Measurements from ENCODE around the gene GNAZ.

Gene GNAZ

DNA sequence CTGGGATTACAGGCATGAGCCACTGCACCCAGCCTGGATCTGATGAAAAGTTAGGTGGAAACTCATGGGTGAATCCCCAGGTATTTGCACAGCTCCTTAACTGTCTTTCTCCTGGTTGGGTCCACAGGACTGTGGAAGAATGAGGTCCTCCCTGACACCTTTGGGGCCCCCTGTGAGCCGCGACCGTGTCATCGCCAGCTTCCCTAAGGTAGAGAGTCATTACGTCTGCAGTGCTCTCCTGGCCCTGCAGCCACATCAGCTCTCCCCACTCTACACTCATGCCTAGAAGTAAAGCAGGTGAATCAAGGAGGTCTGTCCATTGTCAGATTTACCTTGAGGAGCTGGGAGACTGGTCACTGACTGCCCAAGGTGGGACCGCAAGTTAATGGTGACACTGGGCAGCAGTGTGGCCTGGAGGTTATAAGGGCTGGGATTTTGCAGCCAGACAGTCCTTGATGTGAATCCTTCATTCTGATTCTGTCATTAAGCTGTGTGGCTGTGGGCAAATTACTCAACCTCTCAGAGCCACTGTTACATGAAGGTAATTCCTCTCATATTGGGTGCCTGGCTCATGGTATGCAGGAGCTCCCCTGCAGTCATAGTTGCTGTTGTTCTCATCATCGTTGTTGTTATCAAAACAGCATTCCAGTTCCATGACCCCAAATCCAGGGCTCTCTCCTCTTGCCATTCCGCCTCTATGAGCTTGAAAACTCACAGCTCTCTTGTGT lies 76.3 kb downstream of the GNAZ start:
- H3K27ac ChIP-seq = peak overlapping the region; percentile 73
- TF ChIP-seq, protein P1, sequence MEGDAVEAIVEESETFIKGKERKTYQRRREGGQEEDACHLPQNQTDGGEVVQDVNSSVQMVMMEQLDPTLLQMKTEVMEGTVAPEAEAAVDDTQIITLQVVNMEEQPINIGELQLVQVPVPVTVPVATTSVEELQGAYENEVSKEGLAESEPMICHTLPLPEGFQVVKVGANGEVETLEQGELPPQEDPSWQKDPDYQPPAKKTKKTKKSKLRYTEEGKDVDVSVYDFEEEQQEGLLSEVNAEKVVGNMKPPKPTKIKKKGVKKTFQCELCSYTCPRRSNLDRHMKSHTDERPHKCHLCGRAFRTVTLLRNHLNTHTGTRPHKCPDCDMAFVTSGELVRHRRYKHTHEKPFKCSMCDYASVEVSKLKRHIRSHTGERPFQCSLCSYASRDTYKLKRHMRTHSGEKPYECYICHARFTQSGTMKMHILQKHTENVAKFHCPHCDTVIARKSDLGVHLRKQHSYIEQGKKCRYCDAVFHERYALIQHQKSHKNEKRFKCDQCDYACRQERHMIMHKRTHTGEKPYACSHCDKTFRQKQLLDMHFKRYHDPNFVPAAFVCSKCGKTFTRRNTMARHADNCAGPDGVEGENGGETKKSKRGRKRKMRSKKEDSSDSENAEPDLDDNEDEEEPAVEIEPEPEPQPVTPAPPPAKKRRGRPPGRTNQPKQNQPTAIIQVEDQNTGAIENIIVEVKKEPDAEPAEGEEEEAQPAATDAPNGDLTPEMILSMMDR (IDR thresholded peaks at IDR 0.05) = no peak
- no peak for TF ChIP-seq ZFX (IDR thresholded peaks at IDR 0.05; ENCODE audit: borderline replicate concordance)

DNA sequence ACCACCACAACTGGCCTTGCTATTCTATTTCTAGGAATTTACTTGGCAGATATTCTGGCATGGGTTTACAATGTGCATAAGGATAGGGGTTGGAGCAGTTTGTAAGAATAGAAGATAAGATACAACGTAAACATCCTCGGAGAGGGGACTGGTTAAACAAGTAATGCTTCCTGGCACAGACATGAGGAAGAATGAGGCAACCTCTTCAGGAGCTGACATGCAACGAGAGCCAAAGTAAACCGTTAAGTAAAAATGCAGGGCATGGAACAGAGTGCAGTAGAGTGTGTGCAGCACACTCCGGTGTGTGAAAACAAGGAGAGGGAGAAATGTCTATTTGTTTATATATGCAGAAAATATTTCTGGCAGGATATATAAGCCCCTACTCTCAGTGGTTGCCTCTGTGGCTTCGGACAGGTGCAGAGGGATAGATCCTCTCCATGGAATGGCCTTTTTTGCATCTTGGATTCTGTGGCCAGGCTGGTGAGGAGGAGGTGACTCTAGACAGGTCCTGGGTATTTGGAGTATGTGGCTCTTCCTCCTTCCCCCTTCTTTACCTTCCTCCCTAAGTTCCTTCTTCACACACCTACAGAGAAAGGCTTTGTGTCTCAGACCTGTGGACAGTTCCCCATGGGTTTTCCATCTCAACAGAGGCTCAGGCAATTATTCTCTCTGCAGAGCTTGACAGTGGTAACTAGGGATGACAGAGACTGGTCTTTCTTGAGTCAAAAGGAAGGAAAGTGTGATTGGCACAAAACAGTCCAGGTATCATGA lies 77.5 kb downstream of the GNAZ start:
- no peak for TF ChIP-seq ZFX (IDR thresholded peaks at IDR 0.05; ENCODE audit: borderline replicate concordance)
- TF ChIP-seq, protein P1 (IDR thresholded peaks at IDR 0.05) = no peak
- H3K27ac ChIP-seq = peak overlapping the region; percentile 73

DNA sequence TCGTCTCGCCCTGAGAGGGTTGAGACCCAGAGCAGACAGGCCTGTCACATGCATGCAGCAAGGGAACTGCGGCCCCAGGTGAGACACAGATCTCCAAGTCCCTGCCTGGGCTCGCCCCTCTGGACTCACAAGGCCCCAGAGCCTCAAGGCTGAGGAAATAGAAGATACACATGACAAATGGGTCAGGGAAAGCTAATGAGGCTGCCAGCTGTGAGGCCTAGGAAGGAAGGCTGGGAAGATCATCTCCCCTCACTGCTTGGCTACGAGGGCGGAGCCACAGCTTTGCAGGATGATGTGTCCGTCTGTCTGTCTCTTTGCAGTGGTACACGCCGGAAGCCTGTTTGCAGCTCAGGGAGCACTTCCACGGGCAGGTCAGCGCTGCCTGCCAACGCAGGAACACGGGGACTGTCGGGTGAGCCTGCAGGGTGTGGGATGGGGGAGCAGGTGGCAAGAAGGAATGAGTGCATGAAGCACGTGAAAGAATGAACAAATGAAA lies 79.5 kb downstream of the GNAZ start:
- no peak overlapping the region for H3K27ac ChIP-seq
- TF ChIP-seq, protein P1 (IDR thresholded peaks at IDR 0.05) = no peak
- no peak for TF ChIP-seq ZFX (IDR thresholded peaks at IDR 0.05; ENCODE audit: borderline replicate concordance)

DNA sequence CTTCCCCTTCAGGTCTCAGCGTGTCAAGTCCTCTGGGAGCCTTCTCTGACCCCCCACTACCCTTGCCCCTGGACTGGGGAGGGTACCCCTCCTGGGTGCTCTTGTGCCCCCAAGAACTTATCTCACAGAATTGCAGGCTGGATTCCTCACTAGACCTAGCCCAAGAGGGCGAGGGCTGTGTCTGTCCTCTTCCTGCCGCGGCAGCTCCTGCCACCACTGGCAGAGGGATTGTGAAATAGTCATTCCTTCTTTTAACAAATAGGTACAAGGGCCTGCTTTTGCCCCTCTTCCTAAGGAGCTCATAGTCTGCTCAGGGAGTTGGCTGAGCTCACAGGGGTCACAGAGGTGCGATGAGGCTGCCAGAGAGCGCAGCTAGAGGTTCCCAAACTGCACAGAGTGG lies 80.4 kb downstream of the GNAZ start:
- H3K27ac ChIP-seq = no peak overlapping the region
- TF ChIP-seq ZFX (IDR thresholded peaks at IDR 0.05; ENCODE audit: borderline replicate concordance) = no peak
- TF ChIP-seq, protein P1 (IDR thresholded peaks at IDR 0.05) = no peak

DNA sequence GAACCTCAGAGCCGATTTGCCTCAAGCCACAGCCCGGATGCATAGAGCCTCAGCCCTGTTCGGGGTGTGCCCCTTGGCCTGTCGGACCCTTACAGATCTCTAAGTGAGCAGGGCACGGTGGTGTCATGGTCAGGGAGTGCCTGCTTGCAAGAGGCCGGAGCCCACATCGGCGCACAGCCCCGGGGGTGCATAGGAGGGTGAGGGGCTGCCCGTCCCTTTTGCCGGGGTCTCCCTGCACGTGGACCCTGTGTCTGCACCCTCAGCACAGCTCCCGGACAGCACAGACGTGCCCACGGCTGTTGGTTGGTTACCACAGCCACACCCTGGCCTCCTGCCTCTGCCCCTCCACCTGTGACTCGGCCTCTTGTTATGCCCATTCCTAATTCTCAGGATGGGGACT lies 81.5 kb downstream of the GNAZ start:
- no peak overlapping the region for H3K27ac ChIP-seq
- TF ChIP-seq ZFX (IDR thresholded peaks at IDR 0.05; ENCODE audit: borderline replicate concordance) = no peak
- TF ChIP-seq, protein P1 (IDR thresholded peaks at IDR 0.05) = no peak

DNA sequence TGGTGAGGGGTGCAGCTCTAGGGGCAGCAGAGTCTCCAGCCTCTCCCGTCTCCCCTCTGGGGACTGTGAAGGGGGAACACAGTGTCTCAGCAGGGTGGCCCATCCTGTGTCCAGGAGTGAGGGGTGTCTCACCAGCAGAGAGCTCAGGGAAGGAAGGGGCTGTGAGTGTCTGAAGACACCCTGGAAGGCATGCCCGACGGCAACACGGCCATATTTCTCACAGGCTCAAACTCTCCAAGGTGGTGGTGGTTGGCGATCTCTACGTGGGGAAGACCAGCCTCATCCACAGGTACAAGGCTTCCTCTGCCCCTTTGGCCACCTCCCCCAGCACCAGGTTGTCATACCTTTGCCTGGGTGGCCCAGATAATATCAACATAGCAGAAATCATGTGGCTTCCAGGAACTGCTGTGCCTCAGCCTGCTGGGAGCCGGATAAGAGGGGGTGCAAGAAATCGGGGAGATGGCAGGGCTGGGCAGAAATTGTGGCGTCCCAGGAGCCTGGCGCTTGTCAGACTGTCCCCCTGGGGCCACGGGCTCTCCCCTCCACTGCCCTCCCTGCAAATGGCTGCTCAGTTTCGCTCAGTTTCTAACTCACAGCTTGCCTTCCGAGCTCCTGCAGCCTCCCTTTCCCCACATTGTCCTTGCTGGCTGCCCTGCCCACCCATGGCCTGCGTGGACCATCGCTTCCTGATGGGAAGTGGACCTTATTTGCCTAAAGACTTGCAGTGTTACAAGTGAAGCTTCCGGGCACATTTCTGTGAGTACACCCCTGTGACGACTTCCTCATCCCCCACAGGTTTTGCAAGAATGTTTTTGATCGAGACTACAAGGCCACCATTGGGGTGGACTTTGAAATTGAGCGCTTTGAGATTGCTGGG lies 82.2 kb downstream of the GNAZ start:
- TF ChIP-seq, protein P1 (IDR thresholded peaks at IDR 0.05) = no peak
- no peak for TF ChIP-seq ZFX (IDR thresholded peaks at IDR 0.05; ENCODE audit: borderline replicate concordance)
- no peak overlapping the region for H3K27ac ChIP-seq
